ENCODE results near the gene LZIC. TPM values are rescaled to one million over a fixed set of nuclear protein-coding genes. Genes with fewer than 3 reads are reported as not detected.

LZIC gene
- 28.8 and 41.8 TPM in 2 replicates for total RNA-seq

DNA sequence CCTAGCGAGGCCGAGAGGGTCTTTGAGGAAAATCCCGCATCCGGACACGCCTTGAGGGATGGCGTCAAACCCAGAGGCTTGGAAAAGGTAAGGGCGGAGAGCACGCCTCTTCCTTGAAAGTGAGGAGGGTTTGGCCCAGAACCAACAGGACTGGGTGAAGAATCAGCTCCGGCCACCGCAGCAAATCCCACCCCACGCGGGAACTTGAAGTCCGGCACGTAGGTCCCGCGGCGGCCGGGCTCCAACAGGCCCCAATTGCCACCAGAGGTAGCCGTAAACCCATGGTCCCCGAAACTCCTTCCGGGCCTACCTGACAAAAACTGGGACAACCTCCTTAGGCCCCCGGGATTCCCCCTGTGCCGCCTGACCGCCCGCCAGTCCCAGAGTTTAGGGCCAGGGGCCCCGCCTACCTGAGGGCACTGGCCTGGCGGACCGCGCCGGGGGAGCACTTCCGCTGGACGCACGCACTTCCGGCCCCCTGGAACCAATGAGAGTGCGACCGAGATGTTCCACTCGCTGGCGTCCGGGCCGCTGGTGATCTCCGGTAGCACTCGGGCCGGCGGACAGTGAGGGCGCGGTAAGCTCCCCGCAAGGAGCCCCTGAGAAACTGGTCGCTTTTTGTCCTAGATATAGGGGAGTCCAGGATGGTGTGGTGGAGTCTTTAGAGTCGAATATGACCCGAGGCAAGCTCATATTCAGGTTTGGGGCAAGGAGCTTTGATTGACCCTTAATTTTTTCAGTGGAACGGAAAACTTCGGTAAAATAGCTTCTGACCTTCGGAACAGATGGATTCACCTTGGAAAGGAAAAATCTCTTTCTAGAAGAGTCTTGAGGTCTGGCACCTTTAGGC, at the start of gene LZIC, which contains the start of gene NMNAT1:
TSS of gene LZIC (minus strand) at position 453 of the 850 bp plus-strand sequence. CDS start 6,772 bp downstream, outside the sequence.
TSS of gene NMNAT1 (plus strand) at position 537 of the 850 bp plus-strand sequence. CDS start 28,599 bp downstream, outside the sequence.

DNA sequence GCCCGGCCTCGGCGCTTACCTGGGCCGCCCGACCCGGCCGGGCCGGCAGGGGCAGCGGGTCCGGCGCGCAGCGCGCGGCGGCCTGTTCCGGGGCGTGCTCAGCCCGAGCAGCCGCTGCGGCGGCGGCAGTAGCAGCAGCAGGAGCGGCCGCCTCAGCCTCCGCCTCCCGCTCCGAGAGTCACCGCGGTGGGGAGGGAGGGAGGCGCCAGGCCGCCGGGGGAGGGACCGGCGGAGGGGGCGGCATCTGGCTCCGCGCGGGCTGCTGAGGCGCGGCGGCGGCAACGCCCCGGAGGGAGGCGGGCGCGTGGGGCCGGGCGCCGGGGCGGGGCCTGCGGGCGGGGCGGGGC, 33.1 kb downstream of the LZIC start, which contains the start of gene CTNNBIP1:
TSS of gene CTNNBIP1 (minus strand) at position 194 of the 347 bp plus-strand sequence. CDS start 38,205 bp downstream, outside the sequence.

Other genes starting within 250 kb of the LZIC start
- gene CLSTN1, start 119.4 kb downstream of the LZIC start, total RNA-seq = 83.4 and 92.7 TPM in 2 replicates
- 20.5 and 20.9 TPM in 2 replicates for gene CTNNBIP1, start 33.1 kb downstream of the LZIC start, total RNA-seq
- gene NMNAT1, start 84 bp upstream of the LZIC start, total RNA-seq = 19.9 and 20.6 TPM in 2 replicates
- not detected in 2 replicates for gene RBP7, start 53.8 kb upstream of the LZIC start, total RNA-seq
- gene UBE4B, start 89.6 kb upstream of the LZIC start, total RNA-seq = 19.4 and 21.5 TPM in 2 replicates

Data from regular cardiac myocyte (primary cell).